Bone marrow (tissue), 2 donors: ENCODE measurements around the gene CATSPERZ.

ENCODE experiments used
- DNase-seq, 2 donors: peaks; one replicate each; lab custom pipeline; 2025; lab: John Stamatoyannopoulos, UW

The CATSPERZ gene

GRCh38 chr11:64299847-64300648 lies at the start of gene CATSPERZ:
Gene CATSPERZ, plus strand, starts transcription at chr11:64300358. Its CDS starts 53 bp downstream, at chr11:64300411.
- DNase-seq, result no peak

- no peak for DNase-seq
These were observed 49.6 kb upstream of the CATSPERZ start for GRCh38 chr11:64250415-64251015.

- peak in 1 of 2 donors; percentile 53 for DNase-seq
These were observed 49.0 kb upstream of the CATSPERZ start, which contains the start of gene PLCB3 for GRCh38 chr11:64251016-64251752. Gene PLCB3, plus strand, starts transcription at chr11:64251530. Its CDS starts 120 bp downstream, at chr11:64251650.

GRCh38 chr11:64251753-64252002 lies 48.5 kb upstream of the CATSPERZ start:
- DNase-seq, result no peak

GRCh38 chr11:64252003-64252872 lies 47.9 kb upstream of the CATSPERZ start:
- no peak for DNase-seq

GRCh38 chr11:64253043-64253442 lies 47.1 kb upstream of the CATSPERZ start:
- no peak for DNase-seq

GRCh38 chr11:64253481-64253880 lies 46.7 kb upstream of the CATSPERZ start:
- DNase-seq, result no peak

GRCh38 chr11:64254326-64254725 lies 45.8 kb upstream of the CATSPERZ start:
- no peak for DNase-seq

GRCh38 chr11:64255135-64256128 lies 44.7 kb upstream of the CATSPERZ start:
- DNase-seq, result no peak

- DNase-seq, result no peak
These were observed 43.9 kb upstream of the CATSPERZ start for GRCh38 chr11:64256300-64256699.

GRCh38 chr11:64258356-64258755 lies 41.8 kb upstream of the CATSPERZ start:
- DNase-seq, result no peak

GRCh38 chr11:64258946-64259532 lies 41.1 kb upstream of the CATSPERZ start:
- DNase-seq, result no peak

GRCh38 chr11:64259533-64260067 lies 40.6 kb upstream of the CATSPERZ start:
- no peak for DNase-seq

- DNase-seq, result no peak
These were observed 39.9 kb upstream of the CATSPERZ start for GRCh38 chr11:64260147-64260708.

GRCh38 chr11:64261556-64262080 lies 38.5 kb upstream of the CATSPERZ start:
- DNase-seq, result no peak

- DNase-seq, result no peak
These were observed 37.7 kb upstream of the CATSPERZ start for GRCh38 chr11:64262271-64263002.

- DNase-seq, result no peak
These were observed 36.9 kb upstream of the CATSPERZ start for GRCh38 chr11:64263021-64263946.

- no peak for DNase-seq
These were observed 36.2 kb upstream of the CATSPERZ start for GRCh38 chr11:64263947-64264317.
